Daoy (cell line): ENCODE results near the gene NDST1. TPM values are rescaled to one million over a fixed set of nuclear protein-coding genes. Genes with fewer than 3 reads are reported as not detected.

Experiments
- DNase-seq: peaks from one replicate; pipeline ENCODE4 v3.0.0-alpha.2; 2015; ENCODE audit warnings: low read depth
- total RNA-seq: library from RNA; depleted of rRNA; stranded (reverse); fragments of >200 nt; shearing (Covaris generic); gene quantifications from 2 replicates; pipeline ENCODE4 v1.2.3, GENCODE V29; 2014

The NDST1 gene
- total RNA-seq, 1 experiment from 2014 or later: 34.7 TPM

DNA sequence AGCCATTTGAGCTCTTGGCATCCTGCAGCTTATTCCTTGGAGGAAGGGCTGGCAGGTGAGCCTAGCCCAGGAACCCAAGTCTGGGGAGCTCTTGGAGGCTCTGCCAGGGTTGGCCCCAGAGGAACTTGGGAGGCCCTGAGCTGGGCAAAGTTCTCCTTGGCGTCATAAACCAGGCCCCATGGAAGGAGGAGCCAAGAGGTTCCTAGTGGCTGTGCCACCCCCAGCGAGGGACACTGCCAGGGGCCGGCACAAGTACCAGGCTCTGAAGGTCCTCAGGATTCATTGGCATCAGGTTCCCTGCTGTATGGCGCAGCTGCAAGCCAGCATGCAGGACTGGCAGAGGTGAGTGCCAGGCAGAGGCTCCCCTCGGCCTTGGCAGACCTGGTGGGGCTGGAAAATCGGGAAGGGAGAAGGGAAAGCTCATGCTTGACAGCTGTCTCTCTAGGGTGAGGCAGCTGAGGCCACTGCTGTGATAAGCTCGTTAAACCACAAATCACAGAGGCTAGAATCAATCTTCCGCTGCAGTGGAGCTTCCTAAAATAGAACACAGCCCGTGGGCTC lies 77.9 kb downstream of the NDST1 start:
- DNase-seq: no peak

DNA sequence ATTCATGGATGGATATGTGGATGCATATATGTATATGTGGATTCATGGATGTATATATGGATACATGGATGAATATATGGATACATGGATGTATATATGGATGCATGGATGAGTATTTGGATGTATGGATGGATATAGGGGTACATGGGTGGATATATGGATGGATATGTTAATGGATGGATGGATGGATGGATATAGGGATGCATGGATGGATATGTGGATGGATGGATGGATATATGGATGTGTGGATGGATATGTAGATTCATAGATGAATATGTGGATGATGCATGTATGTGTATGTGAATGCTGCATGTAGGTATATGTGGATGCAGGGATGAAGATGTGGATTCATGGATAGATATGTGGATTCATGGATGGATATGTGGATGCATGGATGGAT lies 79.1 kb downstream of the NDST1 start:
- no peak for DNase-seq

DNA sequence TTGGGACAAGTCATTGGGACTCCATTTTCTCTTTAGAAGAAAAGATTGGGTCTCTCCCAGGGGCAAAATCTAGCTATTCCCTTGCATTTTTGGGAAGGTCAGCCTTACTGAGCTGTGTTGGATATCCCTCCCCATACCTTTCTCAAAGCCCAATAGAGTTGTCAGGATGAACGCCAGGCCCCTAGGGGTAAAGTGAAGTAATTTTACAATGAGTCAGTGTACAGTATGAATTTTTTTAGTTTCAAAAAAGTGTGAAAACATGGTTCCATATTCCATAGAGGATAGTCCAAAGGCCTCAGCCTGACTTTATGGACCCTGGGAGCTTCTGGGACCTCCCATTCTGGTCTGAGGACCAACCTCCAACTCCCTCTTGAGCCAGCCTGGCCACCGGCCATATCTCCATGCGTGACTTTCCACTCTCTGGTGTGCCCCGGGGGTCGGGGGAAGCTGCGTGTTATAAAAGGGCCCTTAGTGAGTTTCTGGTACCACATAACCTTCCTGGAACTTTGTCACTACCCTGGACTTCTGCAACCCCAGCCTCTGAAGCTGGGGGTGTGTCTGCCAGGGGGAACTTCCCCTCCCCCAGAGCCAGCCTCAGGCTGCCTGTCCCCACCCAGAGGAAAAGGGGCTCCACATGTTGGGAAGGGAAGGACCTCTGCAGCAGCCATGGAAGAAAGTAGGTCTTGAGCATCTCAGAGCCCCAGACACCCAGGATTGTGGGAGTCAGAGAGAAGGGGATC lies 80.1 kb downstream of the NDST1 start:
- DNase-seq: no peak

DNA sequence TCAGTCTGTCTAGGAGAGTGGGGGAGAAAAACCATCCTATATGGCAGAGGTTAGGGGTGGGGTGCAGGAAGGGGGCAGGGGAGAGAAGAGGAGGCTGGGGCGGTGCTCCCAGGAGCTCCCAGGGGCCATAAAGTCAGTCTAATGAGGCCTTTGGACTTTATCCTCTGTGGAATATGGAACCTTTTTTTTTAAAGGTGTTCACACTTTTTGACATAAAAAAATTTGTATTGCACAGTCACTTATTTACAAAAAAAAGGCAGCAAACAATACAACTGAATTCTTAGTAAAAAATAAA lies 80.6 kb downstream of the NDST1 start:
- no peak for DNase-seq

DNA sequence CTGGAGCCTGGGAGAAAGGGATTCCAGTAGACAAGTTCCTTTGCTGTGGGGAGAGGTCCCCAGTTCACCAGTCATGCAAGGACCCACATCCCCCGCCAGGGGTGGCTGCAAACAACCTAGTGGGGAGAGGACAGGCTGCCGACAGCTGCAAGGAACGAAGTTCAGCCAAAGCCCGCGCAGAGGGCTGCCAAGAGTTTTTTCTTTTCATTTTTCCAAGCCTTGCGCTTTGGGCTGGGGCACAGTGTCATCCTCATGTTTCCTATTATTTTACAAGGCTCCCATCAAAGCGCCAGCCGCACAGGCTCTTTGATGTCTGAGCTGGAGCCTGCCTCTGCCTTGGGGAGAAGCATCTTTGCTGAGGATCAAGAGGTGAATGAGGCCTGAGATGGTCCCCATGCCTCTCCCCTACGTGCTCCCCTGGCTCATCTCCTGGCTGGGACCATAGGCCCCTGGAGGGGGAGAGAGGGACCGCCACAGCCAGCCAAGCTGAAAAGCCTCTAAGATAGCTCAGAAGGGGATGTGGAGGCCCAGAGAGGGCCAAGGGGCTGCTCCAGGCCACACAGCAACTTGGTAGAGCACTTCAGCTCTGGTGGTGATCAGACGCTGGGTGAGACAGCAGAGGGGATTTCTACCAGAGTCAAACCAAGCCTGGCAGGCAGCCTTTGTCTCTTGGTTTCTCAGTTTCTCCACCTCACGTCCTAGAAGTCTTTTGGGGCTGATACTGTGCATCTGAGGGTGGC lies 82.1 kb downstream of the NDST1 start:
- DNase-seq: peak; percentile 57

DNA sequence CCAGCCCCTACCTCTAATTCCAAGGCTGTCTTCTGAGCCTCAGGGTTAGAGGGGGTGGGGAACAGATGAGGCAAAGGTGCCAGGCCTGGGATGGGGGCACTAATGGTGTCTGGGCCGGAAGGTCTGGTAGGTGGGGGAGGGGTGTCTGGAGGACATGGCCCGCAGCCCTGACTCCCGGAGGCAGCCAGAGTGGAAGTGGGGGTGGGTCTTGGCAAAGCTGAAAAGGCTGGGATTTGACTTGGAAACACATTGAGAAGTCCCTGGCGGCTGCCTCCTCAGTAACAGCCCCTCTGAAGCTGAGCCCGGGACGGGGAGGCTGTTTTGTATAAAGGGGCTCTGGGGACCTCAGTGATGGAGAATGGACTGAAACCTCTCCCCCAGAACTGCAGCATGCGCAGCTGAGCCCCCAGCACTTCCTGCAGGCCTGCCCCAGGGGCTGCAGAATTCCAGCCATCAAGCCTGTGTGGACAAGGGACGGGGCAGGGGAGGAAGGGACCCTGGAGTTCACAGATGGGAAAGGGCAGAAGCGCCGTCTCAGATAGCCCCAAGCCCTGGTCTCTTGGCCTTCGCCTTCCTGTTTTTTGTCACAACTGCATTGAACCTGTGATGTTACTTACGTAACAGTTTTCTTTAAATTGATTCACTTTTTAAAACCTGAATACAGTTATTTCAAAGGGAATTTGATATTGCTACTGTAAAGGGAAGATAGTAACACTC lies 83.2 kb downstream of the NDST1 start:
- DNase-seq: no peak

DNA sequence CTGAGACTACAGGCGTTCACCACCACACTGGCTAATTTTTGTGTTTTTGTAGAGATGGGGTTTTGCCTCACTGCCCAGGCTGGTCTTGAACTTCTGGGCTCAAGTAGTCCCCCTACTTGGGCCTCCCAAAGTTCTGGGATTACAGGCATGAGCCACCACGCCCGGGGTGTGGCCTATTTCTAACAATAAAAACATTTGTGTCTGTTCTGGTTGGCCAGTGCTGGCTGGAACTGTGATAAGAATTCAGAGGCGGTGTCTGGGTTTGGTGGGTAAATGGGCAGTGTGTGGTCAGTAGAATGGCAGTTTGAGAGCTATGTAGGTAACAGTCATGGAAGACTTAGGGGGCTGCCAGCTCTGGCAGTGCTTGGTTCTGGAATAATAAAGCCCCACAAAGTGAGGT lies 85.7 kb downstream of the NDST1 start:
- DNase-seq: no peak

DNA sequence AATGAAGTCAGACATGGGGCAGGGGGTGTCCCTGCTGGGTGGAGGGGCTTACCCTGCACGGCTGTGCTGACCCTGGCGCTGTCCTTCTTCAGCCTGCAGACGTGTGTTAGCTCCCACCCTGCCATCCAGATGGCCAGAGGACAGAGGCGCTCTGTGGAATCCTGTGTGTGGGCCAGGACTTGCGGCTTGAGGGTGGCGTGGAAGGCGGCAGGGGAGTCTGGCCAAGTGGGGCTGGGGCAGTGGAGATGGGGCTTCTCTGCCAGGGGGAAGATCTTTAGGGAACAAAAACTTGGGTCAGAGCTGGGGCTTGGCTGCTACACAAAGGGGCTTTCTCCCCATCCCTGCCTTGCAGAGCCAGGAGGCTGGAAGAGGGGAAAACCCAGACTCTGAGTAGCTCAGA lies 86.1 kb downstream of the NDST1 start:
- DNase-seq: no peak

DNA sequence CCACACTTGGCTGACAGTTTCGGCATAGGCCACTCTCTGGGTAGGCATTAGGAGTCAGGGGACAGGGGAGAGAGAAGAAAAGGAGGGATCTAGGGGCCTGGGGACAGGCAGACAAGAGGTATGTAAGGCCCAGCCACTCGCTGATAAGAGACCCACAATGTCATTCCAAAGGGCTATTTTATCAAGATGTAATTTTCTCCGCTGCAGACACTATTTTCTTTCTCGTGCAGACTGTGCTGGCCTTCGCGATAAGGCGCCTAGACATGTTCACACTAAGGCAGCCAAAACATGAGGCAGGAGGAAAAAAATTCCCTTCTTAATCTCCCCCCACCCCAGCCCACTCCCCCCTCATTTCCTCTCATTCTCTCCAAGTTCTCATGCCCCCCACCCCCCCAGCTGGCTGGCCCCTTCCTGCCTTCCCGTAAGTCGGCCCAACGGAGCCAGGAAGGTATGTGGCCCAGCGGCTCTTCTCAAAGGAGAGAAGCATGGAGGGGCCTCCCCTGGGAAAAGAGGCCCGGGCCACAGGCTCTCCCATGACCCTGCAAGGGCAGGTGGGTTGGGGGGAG lies 87.6 kb downstream of the NDST1 start:
- DNase-seq: no peak

DNA sequence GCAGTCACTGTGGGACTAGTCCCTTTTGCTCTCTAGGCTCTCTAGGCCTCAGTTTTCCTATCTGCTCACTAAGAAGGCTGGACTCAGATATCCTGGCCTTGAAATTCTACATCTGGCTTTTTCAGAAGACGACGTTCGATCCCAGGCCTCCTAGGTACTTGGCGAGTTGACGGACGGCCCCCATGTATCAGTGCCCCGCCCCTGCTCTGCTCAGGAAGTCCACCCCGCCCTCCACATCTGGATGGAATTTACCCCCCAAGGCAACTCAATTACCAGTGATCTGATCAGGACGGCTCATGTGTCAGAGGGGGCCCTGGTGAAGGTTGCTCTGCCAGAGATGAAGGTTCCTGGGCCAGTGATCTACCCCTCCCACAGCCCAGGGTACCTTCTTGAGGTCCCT lies 88.4 kb downstream of the NDST1 start:
- peak; percentile 45 for DNase-seq

DNA sequence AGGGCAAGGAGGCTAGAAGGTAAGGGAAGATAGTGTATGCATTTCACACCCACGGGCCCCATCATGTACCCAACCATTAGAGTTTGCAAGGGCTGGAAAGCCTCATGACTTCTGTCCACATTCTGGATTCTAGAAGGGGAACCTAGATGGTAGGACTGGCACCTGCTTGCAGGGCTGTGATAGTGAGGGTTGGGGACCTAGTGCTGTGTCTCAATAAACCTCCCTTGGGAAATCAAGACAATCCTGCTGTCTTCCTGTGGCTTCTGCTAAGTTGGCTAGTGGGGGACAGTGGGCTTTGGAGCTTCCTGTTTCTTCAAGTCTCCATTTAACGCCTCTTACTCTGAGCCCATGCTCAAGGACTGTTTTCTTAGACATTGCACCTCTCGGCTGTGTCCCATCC lies 88.9 kb downstream of the NDST1 start:
- no peak for DNase-seq

DNA sequence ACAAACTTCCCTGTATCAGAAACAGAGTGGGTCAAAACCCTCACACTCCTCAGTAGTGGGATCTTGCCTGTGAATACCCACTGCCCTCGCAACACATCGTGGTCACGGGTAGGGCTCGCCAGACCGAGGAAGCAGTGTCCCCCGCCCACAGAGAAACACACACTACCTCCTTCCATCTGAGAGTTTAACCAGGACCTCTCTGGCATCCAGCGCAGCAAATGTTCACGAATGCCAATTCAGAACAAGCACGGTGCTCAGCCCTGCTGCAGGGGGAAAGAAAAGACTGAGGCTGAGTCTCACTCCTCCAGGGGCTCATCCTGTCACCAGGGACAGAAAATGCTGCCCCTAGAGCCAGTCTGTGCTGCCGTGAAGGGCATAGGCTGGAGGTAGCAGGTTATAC lies 90.1 kb downstream of the NDST1 start:
- DNase-seq: no peak

DNA sequence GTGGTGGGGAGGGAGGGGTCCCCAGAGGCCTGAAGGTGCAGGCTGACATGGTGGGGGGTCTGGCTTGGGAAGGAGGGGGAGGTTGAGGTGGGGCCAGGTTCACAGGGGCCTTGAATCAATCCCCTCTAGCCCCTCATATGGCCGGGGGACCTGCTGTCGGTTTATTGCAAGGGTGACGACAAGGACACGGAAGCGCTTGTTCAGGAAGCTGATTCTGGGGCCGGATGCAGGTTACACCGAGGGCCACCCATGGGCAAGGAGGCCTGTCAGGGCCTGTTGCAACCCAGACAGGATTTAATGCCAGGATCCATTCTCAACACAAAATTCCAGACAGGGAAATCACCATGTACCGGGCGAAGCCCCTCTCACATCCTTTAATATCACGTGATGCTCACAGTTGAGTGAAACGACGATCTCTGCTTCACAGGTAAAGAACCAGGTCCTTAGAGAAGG lies 90.9 kb downstream of the NDST1 start:
- DNase-seq: no peak

DNA sequence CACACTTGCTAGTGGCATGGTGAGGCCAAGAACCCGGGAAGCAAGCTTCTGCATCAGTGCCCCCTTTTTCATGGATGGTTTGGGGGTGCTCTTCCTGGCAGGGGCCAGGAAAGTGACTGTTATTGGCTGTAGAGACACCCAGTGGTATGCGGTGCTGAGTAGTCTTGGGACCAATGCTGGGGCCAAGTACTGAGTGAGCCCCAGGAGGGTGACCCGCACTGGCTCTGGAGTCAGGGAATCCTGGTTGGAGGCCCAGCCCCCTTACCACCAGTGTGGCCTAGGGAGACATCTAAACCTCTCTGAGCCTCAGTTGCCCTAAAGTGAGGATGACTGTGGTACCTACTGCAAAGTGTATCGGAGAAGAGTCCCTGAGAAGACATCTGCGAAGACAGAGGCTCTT lies 91.3 kb downstream of the NDST1 start:
- no peak for DNase-seq

DNA sequence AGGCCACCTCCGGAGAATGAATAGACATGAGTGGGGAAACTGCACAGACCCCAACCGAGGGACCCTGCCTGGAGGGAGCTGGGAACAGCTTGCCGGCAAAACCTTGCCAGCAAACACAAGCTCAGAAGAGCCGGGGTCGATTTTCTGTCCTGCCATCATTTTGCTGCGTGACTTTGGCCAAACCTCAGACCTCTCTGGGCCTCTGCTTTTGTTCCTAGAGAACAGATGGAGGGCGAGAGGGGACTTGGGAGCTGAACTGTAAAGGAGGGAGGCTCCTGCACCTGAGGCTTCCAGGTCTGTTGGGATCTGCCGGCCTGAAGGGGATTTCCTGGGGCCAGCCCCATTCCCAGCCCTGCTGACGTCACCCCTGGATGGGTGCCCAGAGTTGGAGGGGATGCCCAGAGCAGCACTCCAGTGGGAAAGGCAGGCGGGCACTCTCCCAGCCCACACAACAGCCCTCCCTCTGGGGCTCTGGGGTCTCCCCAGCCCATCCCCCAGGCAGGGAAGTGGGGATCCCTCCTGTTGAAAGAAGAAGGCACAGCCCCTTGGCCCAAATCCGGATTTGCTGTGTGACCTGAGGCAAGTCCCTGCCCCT lies 92.1 kb downstream of the NDST1 start:
- DNase-seq: peak; percentile 96

DNA sequence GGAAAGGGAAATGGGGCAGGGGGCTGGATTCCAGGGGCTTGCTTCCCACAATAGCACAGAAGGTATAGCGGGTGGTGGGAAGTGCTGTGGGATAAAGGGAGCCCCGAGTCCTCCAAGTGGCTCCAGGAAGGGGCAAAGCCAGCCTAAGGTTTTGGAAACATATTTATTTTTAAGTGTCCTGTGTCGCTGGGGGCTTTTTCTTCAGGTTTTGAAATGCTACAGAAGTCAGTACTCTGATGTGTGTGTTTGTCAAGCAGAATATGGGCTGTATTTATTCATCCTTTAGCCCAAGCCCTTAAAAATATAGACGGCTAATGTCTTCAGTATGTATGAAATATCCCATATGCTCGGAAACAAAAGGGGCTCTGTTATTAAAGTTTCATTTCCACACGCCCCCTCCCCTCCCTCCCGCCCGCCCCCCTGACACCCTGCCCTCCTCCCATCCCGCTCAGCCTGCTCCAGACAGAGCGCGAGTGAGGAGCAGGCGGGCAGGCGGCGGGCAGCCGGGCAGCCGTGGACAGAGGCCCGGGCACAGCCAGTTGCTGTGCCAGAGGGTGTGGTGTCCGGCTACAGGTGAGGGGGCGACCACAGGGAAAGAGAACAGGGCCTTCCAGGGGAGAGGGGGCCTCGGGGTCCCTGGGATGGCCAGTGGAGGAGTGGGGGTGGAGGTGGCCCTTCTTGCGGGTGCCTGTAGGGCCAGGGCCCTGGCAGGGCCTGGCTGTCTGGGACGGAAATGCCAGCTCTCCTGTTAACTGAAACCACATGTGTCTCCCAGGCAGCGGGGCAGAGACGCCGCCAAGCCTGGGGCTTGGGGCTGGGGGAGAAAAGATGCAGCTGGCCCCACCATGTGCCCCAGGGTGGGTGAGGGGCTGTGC lies 92.9 kb downstream of the NDST1 start:
- peak; percentile 62 for DNase-seq

DNA sequence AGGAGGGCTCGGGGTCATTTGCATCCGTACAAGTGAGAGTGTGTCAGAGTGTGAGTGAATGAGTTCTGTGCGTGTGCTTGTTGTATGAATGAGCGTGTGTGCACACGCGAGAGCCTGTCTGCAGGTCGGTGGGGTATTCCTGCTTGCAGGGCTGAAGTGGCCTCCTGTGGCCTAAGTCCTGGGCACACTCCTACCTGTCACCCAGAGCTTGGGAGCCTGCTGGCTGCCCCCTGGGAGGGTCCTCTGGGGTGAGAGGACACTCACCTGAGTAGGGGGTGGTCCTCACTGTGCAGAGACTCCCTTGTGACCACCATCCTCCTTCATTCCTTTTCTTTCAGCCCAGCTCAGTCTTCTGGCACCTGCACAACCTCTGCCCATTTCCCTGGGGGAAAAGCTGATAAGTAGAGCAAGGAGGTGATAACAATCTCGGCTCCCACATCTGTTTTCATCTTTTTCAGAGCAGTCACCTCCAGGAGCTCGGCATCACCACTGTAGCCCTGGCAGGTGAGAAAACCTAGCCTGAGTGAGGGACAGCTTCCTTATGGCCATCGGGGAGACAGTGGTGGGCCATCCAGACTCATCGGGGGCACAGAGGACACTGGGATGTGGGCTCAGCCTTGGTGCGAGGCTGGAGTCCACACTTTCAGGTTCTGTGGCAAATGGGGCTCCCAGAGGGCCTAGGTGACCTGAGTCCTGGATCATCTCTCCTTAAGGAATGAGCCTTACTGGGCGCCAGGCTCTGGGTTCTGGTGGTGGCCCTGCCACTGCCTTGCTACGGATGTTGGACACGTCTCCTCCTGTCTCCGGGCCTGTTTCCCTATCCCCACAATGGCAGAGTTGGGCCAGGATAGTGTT lies 93.8 kb downstream of the NDST1 start:
- no peak for DNase-seq

DNA sequence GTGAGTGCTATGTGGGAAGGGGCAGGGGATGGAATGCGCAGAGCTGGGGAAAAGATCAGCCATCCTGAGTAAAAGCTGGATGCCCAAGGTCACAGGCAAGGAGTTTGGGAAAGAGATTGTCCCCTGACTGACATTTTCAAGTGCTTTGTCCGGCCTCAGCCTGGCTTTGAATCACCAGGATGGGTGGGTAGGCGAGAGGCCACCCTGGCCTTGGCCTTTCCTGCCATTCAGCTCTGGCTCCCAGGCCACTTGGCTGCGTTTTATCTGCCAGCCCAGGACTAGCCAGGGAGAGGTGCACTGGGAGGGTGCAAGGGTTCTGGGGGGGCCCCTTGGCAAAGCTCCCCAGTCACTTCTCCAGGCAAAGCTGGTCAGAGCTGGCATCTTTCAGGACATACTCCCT lies 95.1 kb downstream of the NDST1 start:
- DNase-seq: no peak

DNA sequence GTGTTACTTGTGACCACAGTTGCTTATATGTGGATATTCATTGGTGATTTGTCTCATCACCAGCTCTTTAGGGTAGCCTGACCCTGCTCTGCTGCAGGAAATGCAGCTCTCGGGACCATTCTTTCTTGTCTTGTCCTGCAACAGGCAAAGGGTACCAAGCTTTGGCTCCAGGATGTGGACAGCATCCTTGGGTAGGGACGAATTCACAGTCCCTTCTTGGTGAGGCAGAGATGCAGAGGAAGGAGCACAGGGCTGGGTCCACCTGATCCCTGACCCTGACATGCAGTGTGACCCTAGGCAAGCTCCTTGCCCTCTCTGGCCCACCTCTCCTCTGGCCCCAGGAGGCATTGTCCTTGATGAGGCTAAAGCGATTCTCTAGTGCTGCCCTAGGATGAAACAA lies 95.6 kb downstream of the NDST1 start:
- no peak for DNase-seq

DNA sequence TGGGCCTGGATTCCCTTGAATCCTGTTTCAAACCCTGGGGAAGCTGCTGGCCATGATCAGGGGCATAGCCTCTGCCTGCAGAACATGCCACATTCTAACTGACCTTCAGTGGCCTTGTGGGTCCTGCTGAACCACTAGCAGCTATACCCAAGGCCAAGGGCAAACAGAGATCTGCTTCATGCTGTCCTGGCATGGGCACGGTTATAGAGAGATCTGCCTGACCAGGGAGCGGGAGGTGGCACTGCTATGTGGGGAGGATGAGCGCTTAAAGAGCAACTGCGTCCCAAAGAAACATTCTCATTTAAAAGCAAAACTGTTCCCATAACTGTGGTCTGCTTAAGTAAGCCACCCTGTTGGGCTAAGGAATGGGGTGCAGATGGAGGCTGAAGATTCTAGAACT lies 96.1 kb downstream of the NDST1 start:
- DNase-seq: no peak
